ENCODE results near the gene CLP1. TPM values are rescaled to one million over a fixed set of nuclear protein-coding genes. Genes with fewer than 3 reads are reported as not detected.
A peak's percentile ranks its signal among the peaks of the same experiment; 100 is the strongest.

Gene CLP1
- polyA plus RNA-seq, 3 donors: 7.6 to 17.9 (median 12.9) TPM

DNA sequence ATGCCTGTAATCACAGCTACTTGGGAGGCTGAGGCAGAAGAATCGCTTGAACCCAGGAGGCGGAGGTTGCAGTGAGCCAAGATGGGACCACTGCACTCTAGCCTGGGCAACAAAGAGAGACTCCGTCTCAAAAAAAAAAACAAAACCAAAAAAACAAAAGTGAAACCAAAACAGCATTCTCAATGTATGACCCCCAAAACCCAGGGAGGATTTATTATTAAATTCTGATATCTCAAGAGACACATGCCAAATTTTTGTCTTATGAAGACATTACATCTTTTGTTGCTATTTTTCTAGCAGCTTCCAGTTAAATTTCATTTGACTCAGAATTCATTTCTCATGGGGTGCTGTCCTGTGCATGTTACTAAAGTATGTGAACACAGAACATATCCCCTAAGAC is 4.9 kb upstream of the CLP1 start:
- Histone ChIP-seq H3K4me3 (replicated peaks in 1 of 3; ENCODE audit: low read depth in 2 of 3, low read length in 3 of 3) (peak overlapping the region in 1 of 3 experiments; percentile 14), H2AFZ (ENCODE audit: insufficient read depth, low read depth, low read length, poor library complexity, severe bottlenecking) (no peak overlapping the region), H3K4me1 (ENCODE audit: control insufficient read depth in 1 of 2, insufficient read depth in 2 of 2, low read length in 2 of 2) (peaks cover 53 to 55% of the 10 kb centered on the region in 2 donors), H4K20me1 (ENCODE audit: insufficient read depth, low read length) (no peaks in the 10 kb centered on the region), H3K9me3 (replicated peaks in 1 of 2; ENCODE audit: control insufficient read depth in 1 of 2, insufficient read depth in 1 of 2, low read length in 2 of 2) (peaks cover 0 to 4% of the 10 kb centered on the region in 2 donors), H3K27me3 (ENCODE audit: control insufficient read depth in 2 of 2, insufficient read depth in 2 of 2, low read length in 2 of 2) (peaks cover 17 to 18% of the 10 kb centered on the region in 2 donors), H3K4me2 (replicated peaks; ENCODE audit: extremely low read depth, low read length, poor library complexity, severe bottlenecking) (peak overlapping the region; percentile 47), H3K27ac (ENCODE audit: low read depth in 1 of 2, low read length in 2 of 2) (peak overlapping the region; percentile 8 to 62), H3K79me2 (ENCODE audit: insufficient read depth, low read length) (peaks cover 2% of the 10 kb centered on the region), H3K9ac (ENCODE audit: insufficient read depth, low read length, poor library complexity, severe bottlenecking) (no peak overlapping the region), H3K36me3 (replicated peaks in 1 of 2; ENCODE audit: control insufficient read depth in 1 of 2, insufficient read depth in 2 of 2, low read length in 2 of 2) (no peaks in the 10 kb centered on the region)
- H3K36me3 Mint-ChIP-seq: peaks cover 0 to 8% of the 10 kb centered on the region in 2 donors
- intact Hi-C loops (cut with micrococcal nuclease): loop anchor here in 1 of 2 donors (2.0 kb wide), 1 partner anchor 14 kb away; no protein-coding TSS in a partner anchor
- WGBS (ENCODE audit: insufficient coverage): no CpG with 5 or more reads among the region's 3 CpGs
- no peak for TF ChIP-seq CTCF (IDR thresholded peaks at IDR 0.05)
- peak overlapping the region; percentile 21 to 63 for H3K4me3 Mint-ChIP-seq
- H3K4me1 Mint-ChIP-seq: peaks cover 57% of the 10 kb centered on the region
- H3K27ac Mint-ChIP-seq: peak overlapping the region; percentile 68 to 93 (median 87)
- DNase-seq: no peak
- peaks cover 23 to 32% (median 25%) of the 10 kb centered on the region in 3 donors for H3K27me3 Mint-ChIP-seq (ENCODE audit: low read depth in 3 of 3)
- peaks cover 0 to 15% (median 5%) of the 10 kb centered on the region in 7 donors for H3K9me3 Mint-ChIP-seq

- H3K27me3 Mint-ChIP-seq (ENCODE audit: low read depth in 3 of 3): peaks cover 18 to 27% (median 20%) of the 10 kb centered on the region in 3 donors
- H3K4me1 Mint-ChIP-seq: peaks cover 54% of the 10 kb centered on the region
- H3K4me2 ChIP-seq (replicated peaks; ENCODE audit: extremely low read depth, low read length, poor library complexity, severe bottlenecking): peak overlapping the region; percentile 47
Measured at GRCh38 chr11:57653163-57653562, 4.4 kb upstream of the CLP1 start.

More at GRCh38 chr11:57653163-57653562, 4.4 kb upstream of the CLP1 start:
- peaks cover 0 to 4% of the 10 kb centered on the region in 2 donors for H3K36me3 Mint-ChIP-seq
- H3K4me1 ChIP-seq (ENCODE audit: control insufficient read depth in 1 of 2, insufficient read depth in 2 of 2, low read length in 2 of 2): peaks cover 51 to 54% of the 10 kb centered on the region in 2 donors
- no peak for TF ChIP-seq CTCF (IDR thresholded peaks at IDR 0.05)
- H3K27ac Mint-ChIP-seq: peak overlapping the region; percentile 68 to 93 (median 86)
- H3K9ac ChIP-seq (ENCODE audit: insufficient read depth, low read length, poor library complexity, severe bottlenecking): no peak overlapping the region
- intact Hi-C loops (cut with micrococcal nuclease): loop anchor here in 1 of 2 donors (2.0 kb wide), 1 partner anchor 14 kb away; no protein-coding TSS in a partner anchor
- no peaks in the 10 kb centered on the region for H4K20me1 ChIP-seq (ENCODE audit: insufficient read depth, low read length)
- peak in 1 of 3 donors; percentile 42 for DNase-seq
- H3K4me3 ChIP-seq (replicated peaks in 1 of 3; ENCODE audit: low read depth in 2 of 3, low read length in 3 of 3): peak overlapping the region in 1 of 3 experiments; percentile 14
- peak overlapping the region in 1 of 2 donors; percentile 62 for H3K27ac ChIP-seq (ENCODE audit: low read depth in 1 of 2, low read length in 2 of 2)
- H3K36me3 ChIP-seq (replicated peaks in 1 of 2; ENCODE audit: control insufficient read depth in 1 of 2, insufficient read depth in 2 of 2, low read length in 2 of 2): no peaks in the 10 kb centered on the region
- H2AFZ ChIP-seq (ENCODE audit: insufficient read depth, low read depth, low read length, poor library complexity, severe bottlenecking): no peak overlapping the region
- H3K27me3 ChIP-seq (ENCODE audit: control insufficient read depth in 2 of 2, insufficient read depth in 2 of 2, low read length in 2 of 2): peaks cover 12 to 13% of the 10 kb centered on the region in 2 donors
- peaks cover 0 to 11% (median 3%) of the 10 kb centered on the region in 7 donors for H3K9me3 Mint-ChIP-seq
- no peaks in the 10 kb centered on the region for H3K9me3 ChIP-seq (replicated peaks in 1 of 2; ENCODE audit: control insufficient read depth in 1 of 2, insufficient read depth in 1 of 2, low read length in 2 of 2)
- 0% methylated on average over 2 of the region's 3 CpGs for WGBS (ENCODE audit: insufficient coverage)
- peak overlapping the region; percentile 21 to 55 for H3K4me3 Mint-ChIP-seq
- H3K79me2 ChIP-seq (ENCODE audit: insufficient read depth, low read length): peaks cover 7% of the 10 kb centered on the region
